Activated CD4-positive, alpha-beta T cell treated with anti-CD3 and anti-CD28 coated beads, Interleukin-2, amount 50 U/mL, for 48 hours (primary cell): Measurements from ENCODE around the gene TMEM117.
"Not testable (repeated sequence)": the region's sequence is repeated elsewhere in the genome, so short reads cannot be mapped to it uniquely, and the experiment has no call there.

Experiments used
- DNase-seq, 2 experiments: peaks; one replicate each; pipeline ENCODE4 v3.0.0-alpha.2; 2020

Gene TMEM117

DNA sequence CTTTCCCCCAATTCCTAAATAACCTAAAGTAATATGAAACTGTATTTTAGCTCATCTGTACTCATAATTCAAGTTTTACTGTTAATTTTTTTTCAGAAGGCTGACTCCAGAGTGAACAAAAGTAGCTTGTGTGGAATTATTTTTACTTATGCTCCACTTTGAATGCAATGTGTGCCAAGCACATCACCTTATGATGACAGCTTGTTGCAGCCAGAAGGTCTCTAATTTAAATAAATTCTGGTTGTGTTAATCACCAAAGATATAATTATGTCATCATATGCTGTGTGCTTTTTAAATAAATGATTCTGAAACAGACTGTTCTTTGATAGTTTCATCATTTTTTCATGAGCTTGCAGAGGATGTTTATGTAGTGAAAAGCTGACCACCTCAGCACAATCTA, 283.1 kb downstream of the TMEM117 start:
- DNase-seq = no peak

DNA sequence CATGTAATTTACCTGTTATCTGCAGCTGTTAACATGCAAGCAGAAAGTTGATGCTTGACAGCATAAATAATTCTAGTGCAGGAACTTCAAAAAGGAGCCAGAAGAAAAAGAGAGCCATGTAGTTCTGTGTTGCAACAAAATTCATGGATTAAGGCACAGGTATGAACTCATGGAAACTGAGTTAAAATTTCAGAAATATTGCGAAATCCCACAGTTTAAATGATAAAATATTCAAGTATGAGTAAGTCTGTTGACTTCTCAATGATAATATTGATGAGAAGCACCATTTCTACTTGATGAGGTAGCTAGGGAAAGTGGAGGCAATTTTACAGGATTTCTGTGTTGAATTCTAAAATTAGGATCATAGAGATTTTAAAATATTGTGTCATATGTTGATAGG, 290.9 kb downstream of the TMEM117 start:
- no peak for DNase-seq

DNA sequence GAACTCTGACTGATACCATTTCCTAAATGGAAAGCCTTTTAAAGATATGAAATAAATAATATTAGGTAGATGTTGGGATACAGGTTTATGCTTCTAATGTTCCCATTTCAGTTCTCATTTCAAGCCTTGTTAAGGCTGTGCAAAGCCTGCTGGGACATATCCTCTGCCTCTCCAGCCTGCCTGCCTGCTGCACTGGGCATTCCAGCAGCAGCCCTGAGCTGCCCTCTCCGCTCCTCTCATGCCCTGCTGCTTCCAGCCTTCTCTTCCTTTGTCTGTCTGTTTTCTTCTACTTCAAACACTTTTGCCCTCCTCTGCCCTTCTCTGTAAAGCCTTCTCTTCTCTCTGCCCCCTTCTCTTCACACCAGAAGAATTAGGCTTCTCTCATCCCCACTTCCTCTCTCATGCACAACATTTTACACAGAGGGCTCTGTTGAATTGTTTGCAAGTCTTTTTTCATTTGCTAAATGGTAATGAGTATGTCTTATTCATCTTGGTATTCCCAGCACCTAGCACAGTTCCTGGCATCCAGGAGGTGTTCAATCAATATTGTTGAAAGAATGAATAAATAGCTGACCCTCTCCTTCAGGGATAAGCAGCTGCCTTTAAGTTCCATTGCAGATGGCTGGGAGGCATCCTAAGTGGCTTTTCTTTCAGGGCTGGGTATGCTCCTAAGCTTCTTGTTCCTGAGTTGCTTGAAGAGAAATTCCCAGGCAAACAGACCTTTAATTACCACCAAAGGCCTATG, 292.3 kb downstream of the TMEM117 start:
- DNase-seq = no peak

DNA sequence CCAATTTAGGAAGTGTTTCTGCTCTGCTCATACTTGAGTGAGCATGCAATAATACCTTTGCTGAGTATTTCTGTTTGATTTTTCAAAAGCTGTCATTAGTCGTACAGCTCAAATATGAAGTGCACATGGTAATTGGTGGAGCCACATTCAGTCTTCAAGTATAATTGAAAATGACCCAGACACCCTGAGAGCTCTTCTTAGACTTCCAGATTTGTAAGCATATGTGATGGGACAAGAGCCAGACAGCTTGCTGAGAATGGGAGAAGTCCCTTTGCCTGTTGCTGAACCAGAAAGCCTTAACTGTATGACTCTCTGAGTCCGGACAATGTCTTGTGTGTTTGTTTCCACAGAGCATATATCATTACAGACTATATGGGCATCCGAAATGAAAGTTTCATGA, 307.3 kb downstream of the TMEM117 start:
- no peak for DNase-seq

DNA sequence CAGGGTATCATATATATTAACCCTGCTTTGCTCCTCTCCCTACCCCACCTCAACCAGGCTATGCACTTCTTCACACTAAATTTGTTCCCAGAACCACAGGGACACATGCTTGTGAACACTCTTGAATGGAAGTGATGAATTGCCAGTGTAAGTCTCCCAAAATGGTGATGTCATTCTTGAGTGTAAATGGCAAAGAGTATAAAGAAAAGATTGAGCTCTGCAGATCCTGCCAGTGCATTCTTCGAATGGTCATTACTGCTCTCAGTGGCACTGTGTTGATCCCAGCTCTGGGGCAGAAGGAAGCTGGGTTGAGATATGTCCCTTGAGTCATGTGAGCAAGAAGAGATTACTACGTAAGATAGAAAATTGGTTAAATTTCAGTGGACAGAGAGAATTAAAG, 313.1 kb downstream of the TMEM117 start:
- DNase-seq = no peak

DNA sequence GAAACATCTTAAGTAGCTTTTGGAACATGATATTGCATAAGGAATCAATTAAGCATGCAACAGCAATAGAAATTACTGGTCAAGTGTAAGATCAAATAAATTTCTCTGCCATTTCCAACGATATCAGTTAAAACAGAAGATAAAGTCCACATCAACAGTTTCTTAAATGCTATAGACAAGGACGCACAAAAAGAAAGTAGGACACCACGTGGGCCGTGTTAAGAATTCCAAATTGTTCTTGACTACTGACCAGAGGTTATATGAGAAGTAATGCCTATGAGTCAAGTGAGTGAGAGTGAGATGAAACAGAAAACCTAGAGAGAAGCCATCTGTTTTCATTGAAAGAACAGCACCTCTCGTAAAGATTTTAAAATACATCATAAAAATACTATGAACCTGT, 318.2 kb downstream of the TMEM117 start:
- DNase-seq = no peak

DNA sequence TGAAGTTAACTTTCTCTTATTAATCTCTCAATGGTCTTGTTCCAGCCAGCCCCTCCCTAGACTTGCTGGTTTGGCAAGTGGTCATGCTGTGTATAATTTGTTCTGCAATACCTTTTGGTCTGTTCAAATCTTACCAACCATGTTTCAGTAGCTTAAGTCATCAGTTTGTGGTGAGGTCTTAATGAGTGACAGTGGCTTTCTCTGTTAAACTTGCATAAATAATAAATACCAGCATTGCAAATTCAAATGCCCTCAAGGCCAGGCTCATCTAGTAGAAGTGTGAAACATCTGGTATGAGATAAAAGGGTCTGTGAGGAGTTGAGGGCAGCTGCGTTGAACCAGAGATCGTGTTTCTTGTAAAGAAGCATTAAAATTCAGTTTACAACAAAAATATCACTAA, 319.5 kb downstream of the TMEM117 start:
- DNase-seq = no peak

DNA sequence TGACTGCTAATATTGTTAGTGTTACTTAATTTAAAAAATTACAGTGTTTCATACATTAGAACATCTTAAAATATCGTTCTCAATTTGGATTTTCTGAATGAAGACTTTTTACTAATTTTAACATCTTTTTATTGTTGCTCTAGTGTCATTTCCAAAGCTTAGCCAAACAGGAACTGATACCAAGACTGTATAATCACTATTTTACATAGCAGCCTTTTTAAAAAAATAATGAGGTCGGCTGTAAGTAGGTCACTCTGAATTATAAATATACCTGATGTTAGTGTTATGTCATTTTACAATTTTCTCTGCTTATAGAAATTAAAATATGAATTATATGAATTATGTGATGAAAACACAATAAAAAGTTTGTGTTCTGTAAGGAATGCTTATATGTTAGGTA, 321.5 kb downstream of the TMEM117 start:
- DNase-seq = no peak

DNA sequence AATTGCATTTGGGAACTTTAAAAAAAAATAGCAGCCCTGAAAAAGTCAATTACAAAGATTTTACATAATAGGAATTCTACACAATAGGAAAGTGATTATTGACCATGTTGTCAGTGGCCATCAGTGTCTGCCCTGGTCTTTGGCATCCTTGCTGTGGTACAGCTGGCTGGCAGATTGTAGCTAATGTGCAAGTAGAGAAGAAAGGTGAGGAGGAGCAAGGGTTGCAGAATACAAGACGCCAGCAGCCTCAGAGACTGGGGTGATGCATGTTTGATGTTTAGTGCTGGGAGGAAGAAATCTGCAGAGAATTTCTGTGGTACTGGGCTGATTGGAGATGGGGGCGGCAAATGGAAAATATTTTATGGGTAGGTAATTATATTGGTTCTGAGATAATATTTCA, 322.9 kb downstream of the TMEM117 start:
- DNase-seq = no peak

DNA sequence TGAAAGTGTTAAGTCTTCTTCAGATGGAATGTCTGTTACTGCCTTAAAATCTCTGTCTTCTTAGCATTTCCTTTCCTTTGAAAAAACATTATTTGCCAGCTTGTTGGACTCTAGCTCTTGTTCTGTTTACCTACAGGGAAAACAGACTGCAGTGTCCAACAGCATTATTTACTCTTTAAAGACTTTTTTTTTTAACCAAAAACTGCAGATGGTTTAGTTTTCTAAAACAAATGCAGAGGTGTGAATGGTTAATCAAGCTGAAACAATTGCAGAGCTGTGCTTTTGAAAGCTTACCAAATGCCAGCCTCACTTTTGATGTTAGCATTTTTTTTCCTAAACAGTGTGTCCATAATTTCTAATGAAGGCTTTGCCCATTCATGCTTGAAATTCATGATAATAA, 323.3 kb downstream of the TMEM117 start:
- DNase-seq = no peak

DNA sequence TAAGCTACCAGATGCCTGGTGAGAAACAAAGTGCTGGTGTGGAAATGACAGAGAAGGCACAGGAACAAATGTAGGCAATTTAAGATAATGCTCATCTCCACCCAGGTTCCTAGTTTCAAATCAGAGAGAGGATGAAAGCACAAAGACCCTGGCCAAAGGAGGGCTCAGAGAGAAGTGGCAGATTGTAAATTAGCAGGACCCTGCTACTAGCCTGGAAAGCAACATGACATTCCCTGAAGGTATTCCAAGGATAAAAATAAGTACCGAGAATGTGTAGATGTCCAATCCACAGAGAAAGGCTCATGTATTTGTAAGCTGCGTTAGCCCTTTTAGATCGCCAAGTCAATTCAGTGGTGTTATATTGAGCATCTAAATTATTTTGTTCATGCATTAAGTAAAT, 324.0 kb downstream of the TMEM117 start:
- DNase-seq = no peak

DNA sequence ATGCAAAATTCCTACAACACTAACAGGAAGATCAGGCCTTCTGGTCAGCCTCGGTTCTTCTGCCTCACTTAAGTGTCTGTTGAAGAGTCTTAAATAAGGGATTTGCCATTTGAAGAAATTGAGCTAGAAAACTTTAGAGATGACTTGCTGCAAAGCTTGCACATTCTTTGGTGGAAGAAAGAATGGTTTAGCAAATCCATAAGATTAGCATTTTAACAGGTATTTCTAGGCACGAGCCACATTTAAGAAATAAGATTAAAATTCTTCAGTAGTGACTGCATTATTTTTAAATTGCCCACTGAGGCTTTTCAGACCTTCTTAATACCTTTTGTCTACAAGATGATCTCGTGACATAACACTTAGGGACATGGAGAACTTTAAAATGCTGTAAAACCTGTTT, 327.1 kb downstream of the TMEM117 start:
- no peak for DNase-seq

DNA sequence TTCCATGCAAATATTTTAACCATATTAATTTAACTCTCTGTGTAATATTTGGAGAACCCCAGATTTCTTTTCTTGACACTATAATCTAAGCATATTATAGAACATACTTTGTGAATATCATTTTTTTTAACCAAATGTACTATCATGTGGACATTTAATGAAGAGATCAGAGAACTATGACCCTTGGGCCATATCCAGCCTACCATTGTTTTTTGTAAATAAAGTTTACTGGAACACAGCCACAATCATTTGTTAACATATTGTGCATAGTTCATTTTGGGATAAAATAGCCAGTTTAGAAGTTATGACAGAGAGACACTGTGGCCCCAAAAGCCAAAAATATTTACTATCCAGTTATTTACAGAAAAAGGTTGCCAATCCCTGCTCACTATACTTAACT, 338.2 kb downstream of the TMEM117 start:
- DNase-seq = no peak

DNA sequence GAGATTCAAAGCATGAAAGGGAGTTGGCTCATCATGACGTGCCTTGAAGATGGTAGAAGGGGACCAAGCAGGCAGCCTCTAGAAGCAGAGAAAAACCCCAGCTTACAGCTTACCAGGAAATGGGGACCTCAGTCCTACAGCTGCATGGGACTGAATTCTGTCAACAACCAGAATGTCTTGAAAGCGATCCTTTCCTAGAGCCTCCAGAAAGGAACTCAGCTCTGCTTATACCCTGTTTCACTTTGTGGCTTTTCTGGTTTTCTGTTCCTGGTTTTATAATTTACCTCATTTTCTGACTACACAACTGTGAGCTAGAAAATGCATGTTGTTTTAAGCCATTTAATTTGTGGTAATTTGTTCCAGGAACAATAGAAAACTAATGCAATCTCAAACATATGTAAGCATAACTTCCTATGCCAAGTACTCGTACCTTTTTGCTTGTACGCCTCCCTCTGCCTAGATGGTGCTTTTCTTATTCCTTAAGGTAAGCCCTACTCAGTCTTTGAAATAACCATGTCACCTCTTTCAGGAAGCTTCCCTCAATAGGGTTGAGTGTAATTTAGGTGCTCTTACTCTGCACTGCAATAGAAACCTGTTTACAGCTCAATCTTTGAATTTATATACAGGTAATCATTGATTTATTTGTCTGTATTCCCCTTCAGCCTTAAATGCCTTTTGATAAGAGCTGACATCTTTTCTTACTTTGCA, 348.8 kb downstream of the TMEM117 start:
- no peak for DNase-seq

DNA sequence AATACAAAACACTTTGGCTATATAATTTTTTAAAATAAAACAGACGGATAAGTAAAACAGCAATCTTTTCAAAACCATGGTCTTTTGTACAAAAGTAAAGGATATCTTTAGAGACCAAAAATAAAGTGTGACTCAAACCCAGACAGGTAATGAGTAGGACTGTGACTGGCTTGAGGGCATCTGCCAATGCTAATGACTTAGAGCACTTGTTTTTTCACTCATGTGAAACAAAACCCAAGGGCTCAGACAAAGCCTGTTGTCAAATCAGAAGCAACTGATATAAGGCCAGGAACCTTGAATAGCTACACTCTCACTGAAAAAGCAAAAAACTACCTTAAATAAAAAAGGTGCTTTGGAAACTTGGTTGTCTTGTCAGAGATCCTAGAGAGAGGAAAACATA, 357.4 kb downstream of the TMEM117 start:
- no peak for DNase-seq

DNA sequence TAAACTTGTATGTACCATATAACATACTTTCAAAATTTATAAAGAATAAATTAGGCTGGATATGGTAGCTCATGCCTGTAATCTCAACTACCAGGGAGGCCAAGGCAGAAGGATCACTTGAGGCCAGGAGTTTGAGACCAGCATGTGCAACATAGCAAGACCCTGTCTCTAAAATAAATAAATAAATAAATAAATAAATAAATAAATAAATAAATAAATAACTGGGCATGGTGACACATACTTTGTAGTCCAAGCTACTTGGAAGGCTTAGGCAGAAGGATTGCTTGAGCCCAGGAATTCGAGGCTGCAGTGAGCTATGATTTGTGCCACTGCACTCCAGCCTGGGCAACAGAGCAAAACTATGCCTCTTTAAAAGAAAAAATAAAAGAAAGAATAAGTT, 359.8 kb downstream of the TMEM117 start:
- DNase-seq = not testable (repeated sequence)

DNA sequence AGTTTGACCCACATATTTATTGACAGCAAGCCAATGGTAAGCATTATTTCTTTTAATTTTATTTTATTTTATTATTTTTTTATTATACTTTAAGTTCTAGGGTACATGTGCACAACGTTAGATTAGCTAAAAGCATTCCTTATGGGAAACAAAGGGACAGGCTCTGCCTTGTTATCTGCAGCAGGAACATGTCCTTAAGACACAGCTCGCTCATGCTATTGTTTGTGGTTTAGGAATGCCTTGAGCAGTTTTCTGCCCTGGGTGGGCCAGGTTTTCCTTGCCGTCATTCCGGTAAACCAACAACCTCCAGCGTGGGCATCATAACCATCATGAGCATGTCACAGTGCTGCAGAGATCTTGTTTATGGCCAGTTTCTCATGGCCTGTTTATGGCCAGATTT, 370.2 kb downstream of the TMEM117 start:
- DNase-seq = no peak

DNA sequence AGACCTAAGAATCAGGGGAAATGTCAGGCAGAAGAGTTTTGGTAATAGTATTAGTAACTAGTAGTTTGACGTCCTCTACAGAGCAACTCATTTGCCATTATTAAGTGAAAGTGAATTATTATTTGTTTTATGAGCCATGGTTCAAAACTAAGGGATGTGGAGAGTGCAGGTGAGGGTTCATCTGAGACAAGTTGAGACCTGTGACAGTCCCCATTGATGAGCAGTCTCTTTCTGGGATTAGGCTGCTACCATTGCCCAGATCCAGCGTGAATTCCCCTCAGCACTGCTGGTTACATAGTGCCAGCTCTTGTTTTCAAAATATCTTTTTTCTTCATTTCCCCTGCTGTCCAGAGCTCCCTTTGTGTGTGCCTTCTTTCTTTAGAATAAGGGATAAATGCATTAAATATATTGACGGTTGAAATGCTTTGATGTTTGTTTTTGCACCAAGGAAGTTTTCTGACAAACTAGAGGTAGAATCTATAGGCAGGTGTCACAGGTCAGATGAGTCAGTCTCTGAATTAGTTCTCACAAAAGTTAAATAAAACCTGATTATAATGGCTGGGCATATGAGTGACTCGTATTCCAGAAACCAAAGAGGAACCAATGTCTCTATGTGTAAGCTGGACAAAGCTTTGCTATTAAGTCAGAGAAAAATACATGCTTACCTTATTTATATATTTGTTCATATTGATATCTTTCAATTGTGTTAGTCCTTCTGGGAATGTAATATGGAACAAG, 381.4 kb downstream of the TMEM117 start:
- DNase-seq = no peak

DNA sequence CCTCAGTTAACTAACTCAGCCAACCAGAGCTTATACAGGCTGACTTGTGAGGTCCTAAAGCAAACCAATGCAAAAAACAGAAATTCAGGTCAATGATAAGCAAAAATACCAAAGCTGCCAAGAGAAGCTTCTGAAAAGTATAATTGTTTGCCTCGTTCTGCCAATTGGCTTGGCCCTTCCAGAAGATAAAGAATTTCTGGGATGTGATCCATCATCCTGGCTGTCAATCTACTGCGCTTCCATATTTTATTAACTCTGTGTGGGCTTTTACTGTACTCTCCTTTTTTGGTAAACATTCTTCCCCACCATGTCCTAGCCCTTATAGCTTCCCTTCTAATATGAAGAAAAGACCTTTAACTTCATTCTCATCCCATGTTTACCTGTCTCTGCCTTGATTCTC, 387.9 kb downstream of the TMEM117 start:
- no peak for DNase-seq

DNA sequence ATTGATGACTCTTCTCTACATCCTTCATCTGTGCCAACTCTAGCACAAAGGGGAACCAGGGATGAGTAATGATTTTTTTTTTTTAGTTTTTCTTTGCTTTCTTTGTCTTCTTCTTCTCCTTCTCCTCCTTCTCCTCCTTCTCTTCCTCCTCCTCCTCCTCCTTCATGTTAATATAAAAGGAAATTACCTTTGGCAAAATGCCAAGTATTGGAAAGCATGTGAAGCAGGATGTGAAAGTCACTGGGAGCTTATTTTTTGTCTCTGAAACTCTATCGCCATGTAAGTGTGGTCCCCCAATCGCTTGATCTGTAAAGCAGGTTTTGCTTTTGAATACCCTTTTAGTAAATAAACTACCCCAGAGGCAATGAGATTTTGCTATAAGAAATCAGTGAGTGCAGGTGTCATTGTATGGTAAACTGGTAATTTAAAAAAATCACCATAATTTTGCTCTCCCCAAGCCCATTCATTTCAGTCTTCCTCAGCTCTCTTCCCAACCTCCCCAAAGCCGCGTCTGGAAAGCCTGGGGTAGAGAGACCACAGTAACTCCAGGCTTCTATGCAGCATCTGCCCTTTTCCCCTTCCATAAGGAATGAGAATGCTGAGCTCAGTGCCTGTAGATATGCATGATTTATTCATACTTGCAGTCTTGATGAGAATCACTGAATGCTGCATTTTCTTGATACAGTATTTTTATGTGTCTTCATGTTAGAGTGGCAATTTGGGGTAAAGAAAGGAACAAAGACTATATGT, 388.7 kb downstream of the TMEM117 start:
- no peak for DNase-seq

DNA sequence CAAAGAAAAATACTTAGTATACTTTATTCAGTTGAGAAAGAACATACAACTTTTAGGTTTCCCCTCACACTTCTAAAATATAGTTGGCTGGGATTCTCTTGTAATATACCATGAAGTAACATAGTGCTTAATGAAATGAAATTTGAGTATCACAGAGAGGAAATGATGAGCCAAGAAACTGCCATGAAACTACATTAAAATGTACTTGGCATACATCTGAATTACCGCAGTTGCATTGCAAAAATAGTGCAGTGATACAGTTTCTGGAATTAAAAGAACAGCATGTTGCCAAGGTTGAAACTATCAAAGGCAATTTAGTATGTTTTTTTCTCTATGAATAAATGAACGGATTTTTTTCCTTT, 389.2 kb downstream of the TMEM117 start:
- no peak for DNase-seq

DNA sequence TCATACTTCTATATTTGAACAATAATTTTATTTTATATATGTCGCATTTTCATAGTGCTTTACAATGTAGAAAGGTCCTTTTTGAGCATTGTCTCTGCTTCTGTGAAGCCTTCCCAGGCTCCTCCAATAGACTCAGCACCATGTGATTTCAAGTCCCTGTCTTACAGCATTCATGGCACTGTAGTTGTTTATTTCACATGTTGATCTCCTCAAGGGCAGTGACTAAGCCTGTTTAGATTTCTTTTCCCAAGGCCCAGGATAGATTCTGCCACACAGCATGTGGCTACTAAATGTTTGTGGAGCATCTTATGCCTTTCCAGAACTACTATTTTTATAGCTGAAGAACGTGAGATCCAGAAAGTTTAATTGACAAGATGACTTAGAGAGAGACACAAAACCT, 391.7 kb downstream of the TMEM117 start:
- DNase-seq = no peak

DNA sequence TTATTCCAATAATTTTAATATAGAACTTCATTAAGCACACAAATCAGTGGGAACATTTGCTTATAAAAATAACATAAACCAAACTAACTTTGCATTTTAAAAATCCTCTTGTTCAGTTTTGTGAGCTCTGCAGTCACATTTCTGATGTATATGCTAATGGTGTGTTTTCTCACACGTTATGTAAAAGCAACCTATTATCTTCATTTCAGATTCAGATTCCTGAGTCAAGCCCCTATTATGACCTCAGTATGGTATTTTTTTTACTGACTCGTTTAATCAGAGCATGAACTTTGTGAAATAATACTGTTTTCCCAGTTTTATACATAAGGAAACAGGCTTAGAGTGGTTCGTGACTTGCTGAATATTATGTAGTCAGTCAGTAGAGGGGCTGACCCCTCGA, 394.0 kb downstream of the TMEM117 start:
- no peak for DNase-seq

DNA sequence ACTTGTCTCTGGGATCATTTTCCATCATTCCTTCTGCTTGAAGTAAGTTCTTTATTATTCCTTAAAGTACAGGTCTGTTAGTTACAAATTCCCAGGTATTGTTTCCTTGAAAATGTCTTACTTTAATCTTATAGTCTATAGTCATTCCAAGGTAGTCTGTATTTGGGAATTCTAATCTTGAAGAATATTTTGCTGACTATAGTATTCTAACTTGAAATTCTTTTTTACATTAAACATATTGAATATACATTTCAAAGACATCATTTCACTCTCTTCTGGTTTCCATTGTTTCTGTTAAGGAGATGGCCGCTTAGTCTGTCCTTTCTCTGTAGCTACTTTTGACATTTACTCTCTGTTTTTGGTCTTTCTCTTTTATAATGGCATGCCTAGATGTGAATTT, 399.8 kb downstream of the TMEM117 start:
- DNase-seq = no peak
